Retinal pigment epithelial cell (primary cell): ENCODE data around the gene ROBO1.

Experiments used
- DNase-seq: peaks from one replicate; pipeline ENCODE4 v3.0.0-alpha.2; 2010; ENCODE audit warnings: low read depth
- H3K4me3 ChIP-seq: 2 replicates; pipeline ENCODE4 v1.5.1; 2011; ENCODE audit warnings: mild to moderate bottlenecking, low read length, control low read depth, moderate library complexity
- TF ChIP-seq, protein P1 (sequence below): conservative IDR thresholded peaks from 2 replicates; pipeline ENCODE4 v1.5.1; 2011; ENCODE audit warnings: low read depth, low read length, control low read depth, inconsistent platforms

ROBO1 gene

GRCh38 chr3:78838362-78838761 lies 929.4 kb downstream of the ROBO1 start:
- TF ChIP-seq, protein P1, sequence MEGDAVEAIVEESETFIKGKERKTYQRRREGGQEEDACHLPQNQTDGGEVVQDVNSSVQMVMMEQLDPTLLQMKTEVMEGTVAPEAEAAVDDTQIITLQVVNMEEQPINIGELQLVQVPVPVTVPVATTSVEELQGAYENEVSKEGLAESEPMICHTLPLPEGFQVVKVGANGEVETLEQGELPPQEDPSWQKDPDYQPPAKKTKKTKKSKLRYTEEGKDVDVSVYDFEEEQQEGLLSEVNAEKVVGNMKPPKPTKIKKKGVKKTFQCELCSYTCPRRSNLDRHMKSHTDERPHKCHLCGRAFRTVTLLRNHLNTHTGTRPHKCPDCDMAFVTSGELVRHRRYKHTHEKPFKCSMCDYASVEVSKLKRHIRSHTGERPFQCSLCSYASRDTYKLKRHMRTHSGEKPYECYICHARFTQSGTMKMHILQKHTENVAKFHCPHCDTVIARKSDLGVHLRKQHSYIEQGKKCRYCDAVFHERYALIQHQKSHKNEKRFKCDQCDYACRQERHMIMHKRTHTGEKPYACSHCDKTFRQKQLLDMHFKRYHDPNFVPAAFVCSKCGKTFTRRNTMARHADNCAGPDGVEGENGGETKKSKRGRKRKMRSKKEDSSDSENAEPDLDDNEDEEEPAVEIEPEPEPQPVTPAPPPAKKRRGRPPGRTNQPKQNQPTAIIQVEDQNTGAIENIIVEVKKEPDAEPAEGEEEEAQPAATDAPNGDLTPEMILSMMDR, result no peak
- no peak overlapping the region for H3K4me3 ChIP-seq
- DNase-seq, result no peak

DNA sequence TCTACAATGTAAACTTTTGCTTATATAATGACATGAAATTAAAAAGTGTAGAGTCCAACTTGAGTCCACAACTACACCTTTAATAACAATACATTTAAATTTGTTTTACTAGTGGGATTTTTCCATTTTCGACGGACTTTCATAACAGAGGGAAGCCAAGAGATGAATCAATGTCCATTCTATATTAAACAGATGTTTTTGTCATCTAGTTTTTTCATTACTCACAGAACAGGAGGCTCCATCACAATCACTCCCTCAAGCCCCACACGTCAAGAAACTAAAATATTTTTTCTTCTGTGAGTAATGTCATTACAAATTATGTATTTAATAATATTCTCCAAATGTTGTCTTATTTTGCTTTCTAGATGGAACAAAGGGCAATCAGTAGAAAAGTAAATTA lies 932.9 kb downstream of the ROBO1 start:
- TF ChIP-seq, protein P1, result no peak
- no peak overlapping the region for H3K4me3 ChIP-seq
- no peak for DNase-seq

- TF ChIP-seq, protein P1, result no peak
- no peak overlapping the region for H3K4me3 ChIP-seq
- DNase-seq, result no peak
Measured at GRCh38 chr3:78832785-78833204, 935.0 kb downstream of the ROBO1 start.

GRCh38 chr3:78831446-78831972 lies 936.3 kb downstream of the ROBO1 start:
- H3K4me3 ChIP-seq, result no peak overlapping the region
- TF ChIP-seq, protein P1, result no peak
- no peak for DNase-seq

GRCh38 chr3:78830470-78830869 lies 937.3 kb downstream of the ROBO1 start:
- no peak overlapping the region for H3K4me3 ChIP-seq
- DNase-seq, result peak; percentile 15
- TF ChIP-seq, protein P1, result no peak

GRCh38 chr3:78827618-78828017 lies 940.2 kb downstream of the ROBO1 start:
- DNase-seq, result no peak
- H3K4me3 ChIP-seq, result no peak overlapping the region
- TF ChIP-seq, protein P1, result no peak

DNA sequence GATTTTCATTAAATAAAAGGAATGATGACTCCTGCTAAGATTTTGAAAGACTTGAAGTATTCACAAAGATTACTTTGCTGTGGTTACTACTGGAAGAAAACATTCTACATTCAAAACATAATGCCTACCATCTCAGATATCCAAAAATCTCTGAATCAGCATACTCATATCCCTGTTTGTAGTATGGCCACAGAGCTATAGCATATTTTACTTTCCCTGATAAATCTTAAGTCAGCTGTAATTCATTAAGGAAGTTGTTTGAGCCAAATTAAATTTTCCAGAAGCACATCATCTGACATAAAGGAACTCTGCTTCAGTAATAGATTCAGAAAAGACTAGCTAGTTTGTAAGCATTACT lies 942.0 kb downstream of the ROBO1 start:
- H3K4me3 ChIP-seq, result no peak overlapping the region
- DNase-seq, result no peak
- TF ChIP-seq, protein P1, result no peak
